HCT116 (cell line): ENCODE results near the gene CLASP1.

Source experiments
- EZH2 ChIP-seq: fragments of 200-600 bp; sonication (generic); IDR thresholded peaks from 2 replicates; pipeline ENCODE4 v1.6.1; 2017; ENCODE audit warnings: antibody characterized with exemption, mixed run types
- POLR2A ChIP-seq: IDR thresholded peaks from 2 replicates; pipeline ENCODE4 v1.7.0; 2011; ENCODE audit warnings: borderline replicate concordance; ENCODE audit not compliant: insufficient read depth, insufficient read length; ENCODE audit errors: extremely low read depth
- POLR2AphosphoS5 ChIP-seq: IDR thresholded peaks from 2 replicates; pipeline ENCODE4 v1.6.1; 2011; ENCODE audit warnings: mild to moderate bottlenecking, low read depth, low read length, moderate library complexity
- RAD21 ChIP-seq: IDR thresholded peaks from 2 replicates; pipeline ENCODE4 v1.6.1; 2012; ENCODE audit warnings: low read depth, mild to moderate bottlenecking
- SRF ChIP-seq: IDR thresholded peaks from 2 replicates; pipeline ENCODE4 v1.6.1; 2012; ENCODE audit warnings: low read depth
- ZFX ChIP-seq: fragments of 450-650 bp; IDR thresholded peaks from 2 replicates; pipeline ENCODE4 v1.6.1; 2017
- TF ChIP-seq, protein P1 (sequence below), 3 experiments: fragments of 200-600 bp in 1 of 3; sonication (generic) in 1 of 3; IDR thresholded peaks in 2 of 3; conservative IDR thresholded peaks in 1 of 3; 2 replicates each; pipeline ENCODE4 v1.5.1; 2012 to 2017; ENCODE audit warnings: low read depth in 2 of 3, low read length in 2 of 3, antibody characterized with exemption in 1 of 3, borderline replicate concordance in 1 of 3, control low read depth in 1 of 3, mild to moderate bottlenecking in 1 of 3, mixed read lengths in 1 of 3, mixed run types in 1 of 3, moderate library complexity in 1 of 3; ENCODE audit not compliant: insufficient read depth in 1 of 3
- TF ChIP-seq, protein P2 (sequence below): IDR thresholded peaks from 2 replicates; pipeline ENCODE4 v1.6.1; 2012
- TF ChIP-seq, protein P3 (sequence below): IDR thresholded peaks from 2 replicates; pipeline ENCODE4 v1.6.1; 2012; ENCODE audit warnings: low read depth

DNA sequence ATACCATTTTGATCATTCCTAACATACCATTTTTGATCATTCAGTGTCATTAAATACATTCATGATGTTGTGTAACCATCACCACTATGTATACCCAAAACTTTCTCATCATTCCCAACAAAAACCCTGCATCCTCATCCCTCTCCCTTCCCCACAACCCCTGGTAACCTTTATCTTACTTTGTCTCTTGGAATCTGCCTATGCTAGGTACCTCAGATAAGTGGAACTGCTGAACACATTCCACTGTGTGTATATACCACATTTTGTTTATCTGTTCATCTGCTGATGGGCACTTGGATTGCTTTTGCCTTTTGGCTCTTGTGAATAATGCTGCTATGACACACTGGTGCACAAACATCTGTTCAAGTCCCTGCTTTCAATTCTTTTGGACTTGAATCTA, 280.4 kb downstream of the CLASP1 start:
- no peak for TF ChIP-seq EZH2
- no peak for TF ChIP-seq RAD21
- TF ChIP-seq, protein P1, sequence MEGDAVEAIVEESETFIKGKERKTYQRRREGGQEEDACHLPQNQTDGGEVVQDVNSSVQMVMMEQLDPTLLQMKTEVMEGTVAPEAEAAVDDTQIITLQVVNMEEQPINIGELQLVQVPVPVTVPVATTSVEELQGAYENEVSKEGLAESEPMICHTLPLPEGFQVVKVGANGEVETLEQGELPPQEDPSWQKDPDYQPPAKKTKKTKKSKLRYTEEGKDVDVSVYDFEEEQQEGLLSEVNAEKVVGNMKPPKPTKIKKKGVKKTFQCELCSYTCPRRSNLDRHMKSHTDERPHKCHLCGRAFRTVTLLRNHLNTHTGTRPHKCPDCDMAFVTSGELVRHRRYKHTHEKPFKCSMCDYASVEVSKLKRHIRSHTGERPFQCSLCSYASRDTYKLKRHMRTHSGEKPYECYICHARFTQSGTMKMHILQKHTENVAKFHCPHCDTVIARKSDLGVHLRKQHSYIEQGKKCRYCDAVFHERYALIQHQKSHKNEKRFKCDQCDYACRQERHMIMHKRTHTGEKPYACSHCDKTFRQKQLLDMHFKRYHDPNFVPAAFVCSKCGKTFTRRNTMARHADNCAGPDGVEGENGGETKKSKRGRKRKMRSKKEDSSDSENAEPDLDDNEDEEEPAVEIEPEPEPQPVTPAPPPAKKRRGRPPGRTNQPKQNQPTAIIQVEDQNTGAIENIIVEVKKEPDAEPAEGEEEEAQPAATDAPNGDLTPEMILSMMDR (IDR thresholded peaks at IDR 0.05 in 2 of 3, conservative IDR thresholded peaks at IDR 0.05 in 1 of 3; ENCODE audit: borderline replicate concordance in 1 of 3, insufficient read depth in 1 of 3, low read depth in 2 of 3, low read length in 2 of 3): no peak
- TF ChIP-seq POLR2A: no peak
- TF ChIP-seq POLR2AphosphoS5: no peak
- TF ChIP-seq, protein P2, sequence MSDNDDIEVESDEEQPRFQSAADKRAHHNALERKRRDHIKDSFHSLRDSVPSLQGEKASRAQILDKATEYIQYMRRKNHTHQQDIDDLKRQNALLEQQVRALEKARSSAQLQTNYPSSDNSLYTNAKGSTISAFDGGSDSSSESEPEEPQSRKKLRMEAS: no peak
- TF ChIP-seq ZFX: no peak
- TF ChIP-seq, protein P3, sequence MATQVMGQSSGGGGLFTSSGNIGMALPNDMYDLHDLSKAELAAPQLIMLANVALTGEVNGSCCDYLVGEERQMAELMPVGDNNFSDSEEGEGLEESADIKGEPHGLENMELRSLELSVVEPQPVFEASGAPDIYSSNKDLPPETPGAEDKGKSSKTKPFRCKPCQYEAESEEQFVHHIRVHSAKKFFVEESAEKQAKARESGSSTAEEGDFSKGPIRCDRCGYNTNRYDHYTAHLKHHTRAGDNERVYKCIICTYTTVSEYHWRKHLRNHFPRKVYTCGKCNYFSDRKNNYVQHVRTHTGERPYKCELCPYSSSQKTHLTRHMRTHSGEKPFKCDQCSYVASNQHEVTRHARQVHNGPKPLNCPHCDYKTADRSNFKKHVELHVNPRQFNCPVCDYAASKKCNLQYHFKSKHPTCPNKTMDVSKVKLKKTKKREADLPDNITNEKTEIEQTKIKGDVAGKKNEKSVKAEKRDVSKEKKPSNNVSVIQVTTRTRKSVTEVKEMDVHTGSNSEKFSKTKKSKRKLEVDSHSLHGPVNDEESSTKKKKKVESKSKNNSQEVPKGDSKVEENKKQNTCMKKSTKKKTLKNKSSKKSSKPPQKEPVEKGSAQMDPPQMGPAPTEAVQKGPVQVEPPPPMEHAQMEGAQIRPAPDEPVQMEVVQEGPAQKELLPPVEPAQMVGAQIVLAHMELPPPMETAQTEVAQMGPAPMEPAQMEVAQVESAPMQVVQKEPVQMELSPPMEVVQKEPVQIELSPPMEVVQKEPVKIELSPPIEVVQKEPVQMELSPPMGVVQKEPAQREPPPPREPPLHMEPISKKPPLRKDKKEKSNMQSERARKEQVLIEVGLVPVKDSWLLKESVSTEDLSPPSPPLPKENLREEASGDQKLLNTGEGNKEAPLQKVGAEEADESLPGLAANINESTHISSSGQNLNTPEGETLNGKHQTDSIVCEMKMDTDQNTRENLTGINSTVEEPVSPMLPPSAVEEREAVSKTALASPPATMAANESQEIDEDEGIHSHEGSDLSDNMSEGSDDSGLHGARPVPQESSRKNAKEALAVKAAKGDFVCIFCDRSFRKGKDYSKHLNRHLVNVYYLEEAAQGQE: no peak
- TF ChIP-seq SRF: no peak
